Neural progenitor cell (in vitro differentiated cells): Measurements from ENCODE around the gene NAPG.

Source experiments
- CTCF ChIP-seq: fragments of 200-600 bp; sonication (generic); IDR thresholded peaks from 2 replicates; pipeline ENCODE4 v1.5.1; 2017; ENCODE audit warnings: antibody characterized with exemption, mild to moderate bottlenecking
- EZH2 ChIP-seq: fragments of 200-600 bp; sonication (generic); IDR thresholded peaks from 2 replicates; pipeline ENCODE4 v1.6.1; 2017; ENCODE audit warnings: antibody characterized with exemption, mild to moderate bottlenecking, moderate library complexity

- no peak for TF ChIP-seq EZH2
- no peak for TF ChIP-seq CTCF
These were observed 37.8 kb upstream of the NAPG start for GRCh38 chr18:10488017-10488416.
